ENCODE data around the gene CCDC69.
"Not testable (repeated sequence)": the region's sequence is repeated elsewhere in the genome, so short reads cannot be mapped to it uniquely, and the experiment has no call there.

Gene CCDC69

GRCh38 chr5:151186052-151186451, 37.8 kb downstream of the CCDC69 start:
- DNase-seq: no peak

DNA sequence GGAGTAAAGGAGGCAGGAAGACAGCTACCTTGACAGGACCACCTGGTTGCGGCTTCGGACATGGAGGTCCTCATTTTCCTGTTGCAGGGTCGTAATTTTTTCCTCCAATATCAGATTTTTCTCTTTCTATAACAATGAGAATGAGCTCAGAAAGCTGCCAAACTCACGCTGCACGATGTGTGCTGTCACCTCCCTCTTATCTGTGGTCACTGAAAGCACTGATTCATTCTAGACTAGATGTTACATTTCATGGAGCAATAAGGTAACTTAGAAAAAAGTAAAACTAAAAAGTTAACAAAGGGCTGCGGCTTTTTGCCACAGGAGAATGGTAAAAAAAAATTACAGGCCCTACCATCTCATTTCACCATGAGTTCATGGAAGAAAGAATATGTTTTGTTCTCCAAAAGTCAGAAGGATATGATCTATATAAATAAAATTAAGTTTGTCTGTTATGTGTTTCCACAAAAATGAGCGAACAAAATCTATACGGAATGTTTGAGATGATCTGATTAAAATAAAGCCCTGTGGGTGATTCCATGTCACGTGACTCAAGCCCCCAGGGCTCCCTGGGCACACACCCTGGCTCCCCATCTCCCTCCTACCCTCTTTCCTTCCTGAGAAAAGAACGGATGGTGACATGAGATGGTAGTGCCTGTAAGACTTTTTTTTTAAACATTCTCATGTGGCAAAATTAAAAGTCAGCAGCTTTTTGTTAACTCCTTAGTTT, 39.4 kb downstream of the CCDC69 start:
- no peak for DNase-seq

GRCh38 chr5:151183456-151184245, 40.2 kb downstream of the CCDC69 start:
- no peak for DNase-seq

DNA sequence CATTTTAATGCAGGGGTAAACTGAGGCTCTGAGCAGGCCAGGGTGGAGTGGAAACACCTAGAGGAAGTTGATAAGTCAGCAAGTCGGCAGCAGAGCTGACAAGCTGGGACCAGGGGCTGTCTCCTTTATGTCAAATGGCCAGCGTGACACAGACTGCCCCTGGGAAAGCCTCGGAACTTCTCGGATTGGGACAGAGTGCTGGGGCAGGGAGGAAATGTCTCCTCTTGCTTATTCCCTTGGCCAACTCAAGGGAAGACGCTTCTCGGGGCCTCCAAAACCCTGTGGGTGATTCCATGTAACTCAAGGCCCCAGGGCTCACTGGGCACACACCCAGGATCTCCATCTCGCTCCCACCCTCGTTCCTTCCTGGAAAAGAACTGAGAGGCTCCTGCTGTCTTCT, 40.9 kb downstream of the CCDC69 start:
- DNase-seq: no peak

- DNase-seq: no peak
These were observed 41.4 kb downstream of the CCDC69 start for GRCh38 chr5:151182524-151182900.

GRCh38 chr5:151181818-151182523, 41.9 kb downstream of the CCDC69 start:
- DNase-seq: no peak

GRCh38 chr5:151180291-151180690, 43.6 kb downstream of the CCDC69 start:
- no peak for DNase-seq

DNA sequence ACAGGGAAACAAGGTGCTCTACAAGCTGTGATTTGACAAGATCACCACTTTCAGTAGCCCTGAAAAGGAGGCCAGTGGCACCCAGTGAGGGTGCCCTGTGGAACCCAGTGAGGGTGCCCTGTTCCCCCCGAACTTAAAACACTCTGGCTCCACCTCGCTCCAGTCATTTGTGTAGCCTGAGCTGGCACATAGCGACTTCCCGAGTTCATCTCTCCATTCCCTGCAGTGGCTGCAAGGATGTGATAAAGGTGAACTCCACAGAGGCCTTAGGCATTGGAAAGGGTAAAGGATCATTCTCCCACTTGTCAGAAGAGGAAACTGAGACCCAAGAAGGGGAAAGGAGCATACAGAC, 44.4 kb downstream of the CCDC69 start:
- no peak for DNase-seq

DNA sequence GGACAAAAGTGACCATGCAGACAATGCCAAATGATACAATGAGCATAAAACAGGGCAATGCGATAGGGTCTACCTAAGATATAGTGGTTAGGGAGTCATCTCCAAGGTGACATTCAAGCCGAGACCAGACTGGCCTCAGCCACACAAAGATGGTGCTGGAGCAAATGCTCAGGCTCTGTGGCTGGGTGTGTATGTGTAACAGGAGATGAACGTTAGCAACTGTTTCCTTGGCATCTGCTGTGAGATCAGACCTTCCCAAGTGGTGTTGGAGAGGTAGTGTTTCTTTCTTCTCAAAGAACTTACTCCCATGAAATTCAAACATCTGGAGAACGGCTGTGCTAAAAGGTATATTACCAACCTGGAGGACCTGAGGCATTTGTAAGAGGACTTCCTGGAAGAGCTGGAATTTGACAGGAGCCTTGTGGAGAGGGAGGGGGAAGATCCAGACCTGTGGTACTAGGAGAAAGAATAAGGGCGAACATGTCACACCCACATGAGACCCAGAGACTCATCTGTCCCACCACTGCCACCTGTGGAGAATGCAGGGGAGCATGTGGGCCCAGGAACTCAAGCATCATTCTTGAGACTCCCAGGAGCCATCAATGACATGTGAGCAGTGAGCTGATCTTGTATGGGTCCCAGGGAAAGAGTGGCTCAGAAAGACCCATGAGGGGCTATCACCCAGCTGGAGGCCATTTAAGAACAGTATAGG, 45.0 kb downstream of the CCDC69 start:
- DNase-seq: no peak

DNA sequence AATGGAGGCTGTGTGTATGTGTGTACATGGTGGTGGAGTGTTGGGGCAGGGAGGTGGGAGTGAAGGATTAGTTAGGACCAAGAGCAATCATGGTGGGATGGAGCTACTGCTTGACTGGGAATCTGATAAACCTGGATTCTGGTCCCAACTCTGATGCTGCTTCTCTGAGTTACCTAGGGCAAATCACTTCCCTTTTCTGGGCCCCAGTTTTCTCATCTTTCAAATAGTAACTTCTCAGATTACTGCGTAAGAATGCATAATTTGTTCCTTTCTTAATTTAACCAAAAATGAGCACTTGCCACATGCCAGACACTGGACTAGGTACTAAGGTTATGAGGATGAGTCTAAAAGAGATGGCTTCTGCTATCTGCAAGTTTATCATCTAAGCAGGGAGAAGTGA, 45.5 kb downstream of the CCDC69 start:
- DNase-seq: no peak

DNA sequence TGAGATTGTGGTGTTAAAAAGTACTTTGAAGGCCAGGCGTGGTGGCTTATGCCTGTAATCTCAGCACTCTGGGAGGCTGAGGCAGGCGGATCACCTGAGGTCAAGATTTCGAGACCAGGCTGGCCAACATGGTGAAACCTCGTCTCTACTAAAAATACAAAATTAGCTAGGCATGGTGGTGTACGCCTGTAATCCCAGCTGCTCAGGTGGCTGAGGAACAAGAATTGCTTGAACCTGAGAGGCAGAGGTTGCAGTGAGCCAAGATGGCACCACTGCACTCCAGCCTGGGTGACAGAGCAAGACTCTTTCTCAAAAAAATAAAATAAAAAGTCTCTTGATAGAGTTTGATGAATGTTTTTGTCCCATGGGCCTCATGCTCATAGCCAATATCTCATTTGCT, 47.6 kb downstream of the CCDC69 start:
- not testable (repeated sequence) for DNase-seq

GRCh38 chr5:151174612-151175101, 49.2 kb downstream of the CCDC69 start:
- DNase-seq: no peak

GRCh38 chr5:151173711-151174611, 49.9 kb downstream of the CCDC69 start:
- DNase-seq: no peak

- DNase-seq: no peak
These were observed 52.4 kb downstream of the CCDC69 start for GRCh38 chr5:151171529-151171928.

DNA sequence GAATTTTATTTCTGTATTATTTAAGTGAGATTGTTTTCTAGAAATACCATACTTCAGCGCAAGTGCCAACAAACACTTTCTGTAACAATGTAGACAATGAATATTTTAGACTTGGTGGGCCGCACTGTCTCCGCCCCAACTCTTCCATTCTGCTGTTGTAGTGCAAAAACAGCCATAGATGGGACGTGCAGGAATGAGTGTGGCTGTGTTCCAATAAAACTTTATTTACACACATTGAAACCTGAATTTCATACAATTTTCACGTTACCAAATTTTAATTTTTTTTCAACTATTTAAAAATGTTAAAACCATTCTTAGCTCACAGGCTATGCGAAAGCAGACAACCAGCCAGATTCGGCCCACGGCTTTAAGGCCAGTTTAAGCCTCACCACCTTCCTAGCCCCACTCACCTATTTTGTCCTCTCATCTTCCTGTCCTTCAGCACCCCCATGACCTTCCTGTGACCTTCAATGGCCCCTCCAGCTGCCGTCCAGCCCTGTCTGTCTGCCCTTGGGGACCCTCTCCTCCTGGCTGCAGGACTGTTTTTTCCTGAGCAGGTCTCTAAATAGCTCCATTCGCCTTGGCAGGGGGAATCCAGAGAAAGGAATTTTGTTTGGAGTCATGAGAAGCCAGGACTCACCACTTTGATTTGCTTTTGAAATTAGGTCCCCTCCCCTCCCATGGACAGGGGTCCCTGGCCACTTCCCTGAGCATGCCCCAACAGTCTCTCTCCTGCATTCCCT, 55.1 kb downstream of the CCDC69 start:
- DNase-seq: no peak

GRCh38 chr5:151167022-151167421, 56.9 kb downstream of the CCDC69 start:
- no peak for DNase-seq

DNA sequence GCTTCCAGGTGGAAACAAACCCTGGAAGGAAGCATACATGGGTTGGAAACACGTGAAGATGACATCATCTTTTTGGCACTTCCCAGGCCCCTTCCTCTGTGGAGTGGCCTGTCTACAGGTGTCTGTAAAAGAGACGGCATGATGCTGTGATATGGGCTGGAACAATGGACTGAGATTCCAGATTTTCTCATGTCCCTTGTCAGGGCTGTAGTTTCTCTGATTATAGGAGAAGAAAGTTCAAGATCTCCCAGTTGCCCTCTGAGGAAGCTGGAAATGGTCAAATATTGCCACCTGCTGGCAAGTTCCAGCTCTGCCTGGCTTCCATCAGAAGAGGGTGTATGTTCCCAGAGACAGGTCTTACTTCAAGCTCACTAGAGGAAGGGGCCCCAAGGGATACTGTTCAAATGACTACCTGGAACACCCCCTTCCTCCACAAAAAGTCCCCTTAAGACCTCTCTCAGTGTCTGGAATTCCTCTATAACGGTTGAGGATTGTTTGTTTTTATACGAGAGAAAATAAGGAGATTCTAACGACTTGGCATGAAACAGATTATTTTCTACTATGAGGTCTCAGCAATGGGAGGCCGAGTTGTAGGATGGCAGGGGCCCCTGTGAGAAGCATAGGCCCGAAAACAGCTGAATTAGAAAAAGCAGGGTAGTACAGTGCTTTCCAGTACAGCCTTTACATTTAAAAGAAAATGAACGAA, 59.1 kb downstream of the CCDC69 start:
- peak; percentile 16 for DNase-seq

GRCh38 chr5:151162776-151163175, 61.1 kb downstream of the CCDC69 start:
- DNase-seq: no peak

- DNase-seq: no peak
These were observed 64.1 kb downstream of the CCDC69 start for GRCh38 chr5:151159649-151160373.

- peak; percentile 0 for DNase-seq
These were observed 65.6 kb downstream of the CCDC69 start for GRCh38 chr5:151158287-151158661.
